SK-N-SH treated with all-trans-retinoic acid at 6 μM for 48 hours (cell line): Measurements from ENCODE around the gene HSP90AB1.

Source experiments
- ATAC-seq: fragments of 200-7000 bp; cut with Tn5 transposase; 3 replicates; pipeline ENCODE4 v1.9.1; 2020; ENCODE audit warnings: mild to moderate bottlenecking, moderate library complexity
- ARNTL ChIP-seq: fragments of 450-650 bp; formaldehyde crosslinking; IDR thresholded peaks from 2 replicates; pipeline ENCODE4 v1.5.0; 2020; ENCODE audit warnings: low read depth, mild to moderate bottlenecking, moderate library complexity, borderline replicate concordance
- CREB5 ChIP-seq: fragments of 250-450 bp; sonication (Bioruptor Pico); IDR thresholded peaks from 2 replicates; pipeline ENCODE4 v1.5.1; 2020; ENCODE audit warnings: low read depth, mild to moderate bottlenecking, moderate library complexity
- CSDC2 ChIP-seq: fragments of 250-450 bp; sonication (Bioruptor Pico); IDR thresholded peaks from 2 replicates; pipeline ENCODE4 v1.5.0; 2020; ENCODE audit warnings: mild to moderate bottlenecking, moderate library complexity
- CSRNP3 ChIP-seq: fragments of 250-450 bp; sonication (Bioruptor Pico); IDR thresholded peaks from 2 replicates; pipeline ENCODE4 v1.5.1; 2021; ENCODE audit warnings: mild to moderate bottlenecking, moderate library complexity
- ESRRG ChIP-seq: fragments of 250-450 bp; sonication (Bioruptor Pico); IDR thresholded peaks from 2 replicates; pipeline ENCODE4 v1.6.1; 2021; ENCODE audit warnings: mild to moderate bottlenecking
- GLIS3 ChIP-seq: fragments of 250-450 bp; sonication (Bioruptor Pico); IDR thresholded peaks from 2 replicates; pipeline ENCODE4 v1.5.0; 2020; ENCODE audit warnings: mild to moderate bottlenecking, moderate library complexity
- ISL1 ChIP-seq: fragments of 250-450 bp; sonication (Bioruptor Pico); IDR thresholded peaks from 2 replicates; pipeline ENCODE4 v2.1.2; 2022; ENCODE audit warnings: mild to moderate bottlenecking, moderate library complexity
- OSR1 ChIP-seq: fragments of 250-450 bp; sonication (Bioruptor Pico); IDR thresholded peaks from 2 replicates; pipeline ENCODE4 v1.8.0; 2022; ENCODE audit warnings: moderate library complexity, mild to moderate bottlenecking, inconsistent platforms
- PATZ1 ChIP-seq: fragments of 250-450 bp; sonication (Bioruptor Pico); IDR thresholded peaks from 2 replicates; pipeline ENCODE4 v1.8.0; 2020; ENCODE audit warnings: mild to moderate bottlenecking, moderate library complexity, borderline replicate concordance
- POU6F1 ChIP-seq: fragments of 250-450 bp; sonication (Bioruptor Pico); IDR thresholded peaks from 2 replicates; pipeline ENCODE4 v1.8.0; 2021; ENCODE audit warnings: low read depth, mild to moderate bottlenecking, moderate library complexity, borderline replicate concordance
- PPARA ChIP-seq: fragments of 250-450 bp; sonication (Bioruptor Pico); IDR thresholded peaks from 2 replicates; pipeline ENCODE4 v1.5.0; 2020; ENCODE audit warnings: mild to moderate bottlenecking, borderline replicate concordance
- RARB ChIP-seq: fragments of 250-450 bp; sonication (Bioruptor Pico); IDR thresholded peaks from 2 replicates; pipeline ENCODE4 v1.8.0; 2021; ENCODE audit warnings: mild to moderate bottlenecking, moderate library complexity
- SNAI2 ChIP-seq: fragments of 250-450 bp; sonication (Bioruptor Pico); IDR thresholded peaks from 2 replicates; pipeline ENCODE4 v1.5.0; 2020; ENCODE audit warnings: mild to moderate bottlenecking, moderate library complexity
- TCF4 ChIP-seq: fragments of 250-450 bp; sonication (Bioruptor Pico); IDR thresholded peaks from 2 replicates; pipeline ENCODE4 v1.8.0; 2021; ENCODE audit warnings: mild to moderate bottlenecking, moderate library complexity, borderline replicate concordance
- TOX ChIP-seq: fragments of 250-450 bp; sonication (Bioruptor Pico); IDR thresholded peaks from 2 replicates; pipeline ENCODE4 v1.8.0; 2021; ENCODE audit warnings: mild to moderate bottlenecking, moderate library complexity, borderline replicate concordance
- TSHZ2 ChIP-seq: fragments of 250-450 bp; sonication (Bioruptor Pico); IDR thresholded peaks from 2 replicates; pipeline ENCODE4 v1.5.0; 2020; ENCODE audit warnings: mild to moderate bottlenecking, moderate library complexity
- ZNF8 ChIP-seq: fragments of 450-650 bp; formaldehyde crosslinking; IDR thresholded peaks from 2 replicates; pipeline ENCODE4 v1.5.0; 2020; ENCODE audit warnings: mild to moderate bottlenecking, moderate library complexity

The HSP90AB1 gene

GRCh38 chr6:44271406-44271723 is 24.5 kb downstream of the HSP90AB1 start:
- TF ChIP-seq ISL1 (no peak), ARNTL (no peak), TSHZ2 (CRISPR knock-in tag) (no peak), PATZ1 (CRISPR knock-in tag) (no peak), RARB (CRISPR knock-in tag) (no peak), TCF4 (CRISPR knock-in tag) (no peak), CSRNP3 (CRISPR knock-in tag) (no peak), CSDC2 (CRISPR knock-in tag) (no peak), PPARA (no peak)
- no peak for ATAC-seq

- no peak for ATAC-seq
- TF ChIP-seq GLIS3 (CRISPR knock-in tag) (no peak), OSR1 (CRISPR knock-in tag) (no peak), ARNTL (no peak), CREB5 (CRISPR knock-in tag) (no peak), CSDC2 (CRISPR knock-in tag) (no peak), POU6F1 (CRISPR knock-in tag) (no peak), TOX (CRISPR knock-in tag) (no peak), PPARA (no peak), SNAI2 (CRISPR knock-in tag) (no peak), CSRNP3 (CRISPR knock-in tag) (no peak), RARB (CRISPR knock-in tag) (no peak), TSHZ2 (CRISPR knock-in tag) (no peak), ESRRG (CRISPR knock-in tag) (no peak), ZNF8 (no peak)
- TF ChIP-seq, all 23 proteins: peak for 0
These were observed 25.0 kb downstream of the HSP90AB1 start for GRCh38 chr6:44271914-44272313.
